NB4 (cell line): ENCODE data around the gene ADSS1.

Experiments used
- CTCF ChIP-seq: IDR thresholded peaks from one replicate; pipeline ENCODE4 v1.5.1; 2012; ENCODE audit warnings: low read depth, low read length
- MAX ChIP-seq: IDR thresholded peaks from 2 replicates; pipeline ENCODE4 v1.6.1; 2011; ENCODE audit warnings: low read depth, low read length
- MYC ChIP-seq: IDR thresholded peaks from 2 replicates; pipeline ENCODE4 v1.6.1; 2011; ENCODE audit warnings: low read depth, low read length
- POLR2A ChIP-seq: IDR thresholded peaks from 2 replicates; pipeline ENCODE4 v1.6.1; 2011; ENCODE audit warnings: mild to moderate bottlenecking; ENCODE audit not compliant: insufficient read length; ENCODE audit errors: extremely low read depth

- TF ChIP-seq CTCF = no peak
- TF ChIP-seq POLR2A = no peak
- no peak for TF ChIP-seq MAX
- no peak for TF ChIP-seq MYC
Measured at GRCh38 chr14:104721505-104722431, 2.3 kb upstream of the ADSS1 start.
